Body of pancreas (tissue), 4 donors: ENCODE measurements around the gene MRPL47. TPM values are rescaled to one million over a fixed set of nuclear protein-coding genes. Genes with fewer than 3 reads are reported as not detected.

Experiments
- ATAC-seq: fragments of 150-250 bp; one replicate; pipeline ENCODE4 v1.9.1; 2016
- DNase-seq, 4 donors: peaks; one replicate each; pipeline ENCODE4 v3.0.0-alpha.2; 2019
- H3K27ac ChIP-seq, 4 donors: fragments of 200-600 bp; sonication (generic); 1 replicate in 3 of 4; 2 replicates in 1 of 4; pipeline versions ENCODE4 v1.5.1 to v1.6.1; 2016 to 2019; ENCODE audit warnings: mild to moderate bottlenecking in 1 of 4, mixed read lengths in 1 of 4, moderate library complexity in 1 of 4
- H3K27me3 ChIP-seq, 2 donors: fragments of 200-600 bp; sonication (generic); one replicate each; pipeline ENCODE4 v1.6.0; 2016; ENCODE audit warnings: mild to moderate bottlenecking in 1 of 2
- H3K36me3 ChIP-seq, 2 donors: fragments of 200-600 bp; sonication (generic); replicated peaks in 1 of 2; 2 replicates each; pipeline ENCODE4 v1.5.1; 2016; ENCODE audit warnings: low read depth in 2 of 2; ENCODE audit not compliant: insufficient read depth in 1 of 2
- H3K4me1 ChIP-seq: fragments of 200-600 bp; sonication (generic); one replicate; pipeline ENCODE4 v1.6.0; 2016
- H3K4me3 ChIP-seq, 2 donors: fragments of 200-600 bp; sonication (generic); 1 replicate in 1 of 2; 2 replicates in 1 of 2; pipeline ENCODE4 v1.5.1; 2016 to 2019
- H3K9me3 ChIP-seq, 3 donors: fragments of 200-600 bp; sonication (generic); 1 replicate in 2 of 3; 2 replicates in 1 of 3; pipeline ENCODE4 v1.5.1; 2016
- CTCF ChIP-seq, 7 experiments: fragments of 450-650 bp in 4 of 7; fragments of 200-600 bp in 3 of 7; sonication (generic) in 3 of 7; IDR thresholded peaks; one replicate each; pipeline ENCODE4 v1.5.1; 2016 to 2019; ENCODE audit warnings: antibody characterized with exemption in 7 of 7
- POLR2A ChIP-seq, 3 donors: fragments of 450-650 bp; IDR thresholded peaks; one replicate each; pipeline ENCODE4 v1.6.1; 2016; ENCODE audit warnings: antibody characterized with exemption in 3 of 3, mild to moderate bottlenecking in 2 of 3
- WGBS, 2 donors: methylation state at CpG; one replicate each; pipeline ENCODE4 v1.1.5; 2017; 5-methylcytosine and 5-hydroxymethylcytosine counted together
- intact Hi-C: fragments of 100-400 bp; cut with DNase I; formaldehyde crosslinking; loops from one replicate; pipeline ENCODE4 v1.15.1; 2023
- total RNA-seq, 2 donors: library from RNA; depleted of rRNA; stranded (reverse); fragments of >200 nt; gene quantifications; one replicate each; pipeline ENCODE4 v1.1.0, GENCODE V29; 2016

MRPL47 gene
- total RNA-seq, 2 donors from 2014 or later = 5.3 to 8.6 TPM

DNA sequence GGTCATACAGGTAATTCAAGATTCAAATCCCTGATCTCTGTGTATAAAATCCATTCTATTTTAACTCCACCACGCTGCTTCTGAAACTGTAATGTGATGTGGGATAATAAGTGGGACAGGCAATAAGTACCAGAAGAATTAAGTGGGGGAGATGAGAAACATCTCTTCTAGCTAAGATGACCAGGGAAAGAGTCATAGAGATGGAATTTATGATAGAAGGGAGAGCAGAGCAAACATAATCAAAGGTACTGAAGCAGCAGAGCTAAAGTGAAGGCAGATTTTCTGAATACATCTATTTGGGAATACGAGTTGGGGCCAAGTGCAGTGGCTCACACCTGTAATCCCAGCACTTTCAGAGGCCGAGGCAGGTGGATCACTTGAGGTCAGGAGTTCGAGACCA, 4.9 kb downstream of the MRPL47 start:
- ATAC-seq = no peak
- H3K4me3 ChIP-seq = no peak overlapping the region
- intact Hi-C loops = loop anchor here (10.0 kb wide), 1 partner anchor 245 kb away; no protein-coding TSS in a partner anchor
- no peak overlapping the region for H3K27ac ChIP-seq
- TF ChIP-seq CTCF (IDR thresholded peaks at IDR 0.05) (no peak), POLR2A (IDR thresholded peaks at IDR 0.05) (no peak)
- H3K27me3 ChIP-seq = no peaks in the 10 kb centered on the region
- peaks cover 0 to 31% of the 10 kb centered on the region in 2 donors for H3K36me3 ChIP-seq
- H3K4me1 ChIP-seq = peaks cover 6% of the 10 kb centered on the region
- no peak for DNase-seq
- no peaks in the 10 kb centered on the region for H3K9me3 ChIP-seq
- 95% methylated on average over 4 of the region's 4 CpGs for WGBS, 2 donors

GRCh38 chr3:179591313-179591712, 13.1 kb downstream of the MRPL47 start:
- Histone ChIP-seq H3K9me3 (no peaks in the 10 kb centered on the region), H3K36me3 (peaks cover 0 to 50% of the 10 kb centered on the region in 2 donors), H3K4me1 (no peaks in the 10 kb centered on the region), H3K27ac (no peak overlapping the region), H3K4me3 (no peak overlapping the region), H3K27me3 (no peaks in the 10 kb centered on the region)
- DNase-seq (no peak), ATAC-seq (no peak)
- WGBS, 2 donors = 90 to 96% methylated on average over 1 of the region's 1 CpG
- intact Hi-C loops = loop anchor here (10.0 kb wide), 1 partner anchor 237 kb away; no protein-coding TSS in a partner anchor
- TF ChIP-seq POLR2A (IDR thresholded peaks at IDR 0.05) (no peak), CTCF (IDR thresholded peaks at IDR 0.05) (no peak)

GRCh38 chr3:179590669-179591068, 13.8 kb downstream of the MRPL47 start:
- no peak overlapping the region for H3K27ac ChIP-seq
- H3K4me3 ChIP-seq = no peak overlapping the region
- no peak for TF ChIP-seq CTCF (IDR thresholded peaks at IDR 0.05)
- TF ChIP-seq POLR2A (IDR thresholded peaks at IDR 0.05) = no peak
- H3K36me3 ChIP-seq = peaks cover 0 to 52% of the 10 kb centered on the region in 2 donors
- intact Hi-C loops = loop anchor here (10.0 kb wide), 1 partner anchor 236 kb away; no protein-coding TSS in a partner anchor
- no peak for DNase-seq
- no peaks in the 10 kb centered on the region for H3K9me3 ChIP-seq
- 75 to 79% methylated on average over 2 of the region's 2 CpGs for WGBS, 2 donors
- no peaks in the 10 kb centered on the region for H3K4me1 ChIP-seq
- no peak for ATAC-seq
- H3K27me3 ChIP-seq = no peaks in the 10 kb centered on the region

DNA sequence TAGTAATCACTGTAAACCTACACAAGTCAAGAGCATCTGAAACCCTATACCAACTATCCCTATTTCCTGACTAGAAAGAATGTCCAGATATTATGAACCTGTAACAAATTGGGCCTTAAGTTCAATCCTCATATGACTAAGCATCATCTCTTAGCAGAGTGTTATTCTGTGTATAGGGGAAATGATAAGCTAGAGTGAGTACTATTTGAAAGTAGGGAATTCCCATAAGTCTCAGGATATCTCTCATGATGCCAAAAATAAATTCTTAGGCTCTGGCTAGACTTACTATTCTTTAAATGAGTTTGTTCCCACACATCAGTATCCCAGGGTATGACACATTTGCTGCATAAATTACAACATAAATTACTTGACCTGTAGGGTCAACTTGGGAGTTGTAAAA, 15.3 kb downstream of the MRPL47 start:
- no peaks in the 10 kb centered on the region for H3K4me1 ChIP-seq
- no peak overlapping the region for H3K27ac ChIP-seq
- no peaks in the 10 kb centered on the region for H3K27me3 ChIP-seq
- no peak for TF ChIP-seq POLR2A (IDR thresholded peaks at IDR 0.05)
- no peak for TF ChIP-seq CTCF (IDR thresholded peaks at IDR 0.05)
- DNase-seq = no peak
- no peak overlapping the region for H3K4me3 ChIP-seq
- ATAC-seq = no peak
- H3K9me3 ChIP-seq = no peaks in the 10 kb centered on the region
- H3K36me3 ChIP-seq = peaks cover 0 to 51% of the 10 kb centered on the region in 2 donors
- intact Hi-C loops = no loop called here

DNA sequence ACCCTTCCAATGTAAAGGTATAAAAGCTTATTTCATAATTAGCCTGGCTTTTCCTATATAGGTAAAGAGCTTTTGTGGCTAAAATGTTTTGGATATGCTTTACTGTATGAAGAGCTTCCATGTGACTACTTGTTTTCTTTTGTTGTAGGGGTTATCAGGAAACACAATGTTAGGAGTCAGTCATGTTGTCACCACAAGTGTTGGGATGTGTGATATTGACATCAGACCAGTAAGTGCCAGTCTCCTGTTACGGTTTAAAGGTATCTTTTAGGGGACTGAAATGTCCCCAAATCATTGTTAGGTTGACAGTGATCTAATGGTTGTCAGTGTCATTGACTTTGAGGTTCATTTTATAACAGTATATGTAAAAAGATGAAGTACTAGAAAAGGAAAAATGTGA, 23.4 kb downstream of the MRPL47 start:
- DNase-seq = no peak
- WGBS, 2 donors = 93 to 95% methylated on average over 1 of the region's 1 CpG
- H3K4me3 ChIP-seq = no peak overlapping the region
- peaks cover 0 to 22% of the 10 kb centered on the region in 2 donors for H3K36me3 ChIP-seq
- TF ChIP-seq CTCF (IDR thresholded peaks at IDR 0.05) = no peak
- TF ChIP-seq POLR2A (IDR thresholded peaks at IDR 0.05) = no peak
- intact Hi-C loops = no loop called here
- no peaks in the 10 kb centered on the region for H3K9me3 ChIP-seq
- no peaks in the 10 kb centered on the region for H3K27me3 ChIP-seq
- H3K27ac ChIP-seq = no peak overlapping the region
- H3K4me1 ChIP-seq = no peaks in the 10 kb centered on the region
- ATAC-seq = no peak
